Cardiac muscle cell (in vitro differentiated cells and primary cell): ENCODE data around the gene COL21A1. TPM values are rescaled to one million over a fixed set of nuclear protein-coding genes. Genes with fewer than 3 reads are reported as not detected.

Experiments
- DNase-seq, 2 donors: peaks; one replicate each; pipeline versions ENCODE4 v3.0.0 to v3.0.0-alpha.2; 2010 to 2017; ENCODE audit warnings: low read depth in 1 of 2, low spot score in 1 of 2
- H3K27ac ChIP-seq: fragments of 200-600 bp; sonication (generic); 2 replicates; pipeline ENCODE4 v1.5.1; 2016
- H3K27me3 ChIP-seq: fragments of 200-600 bp; sonication (generic); 2 replicates; pipeline ENCODE4 v1.6.0; 2016; ENCODE audit warnings: control low read depth
- H3K36me3 ChIP-seq: fragments of 200-600 bp; sonication (generic); 2 replicates; pipeline ENCODE4 v1.5.1; 2016; ENCODE audit warnings: control low read depth
- H3K4me1 ChIP-seq: fragments of 200-600 bp; sonication (generic); 2 replicates; pipeline ENCODE4 v1.8.1; 2017; ENCODE audit warnings: low read depth, mild to moderate bottlenecking, mixed run types
- H3K4me3 ChIP-seq: fragments of 200-600 bp; sonication (generic); 2 replicates; pipeline ENCODE4 v1.5.1; 2016; ENCODE audit warnings: mild to moderate bottlenecking
- H3K9me3 ChIP-seq: fragments of 200-600 bp; sonication (generic); 2 replicates; pipeline ENCODE4 v1.5.1; 2017; ENCODE audit warnings: low read depth, mild to moderate bottlenecking, control low read depth
- CTCF ChIP-seq: IDR thresholded peaks from 2 replicates; pipeline ENCODE4 v1.5.1; 2012; ENCODE audit warnings: low read depth, mild to moderate bottlenecking, low read length
- polyA plus RNA-seq: library from polyadenylated mRNA; unstranded; fragments of >200 nt; fragmentation: Nextera tagmentation; extraction: Ambion mirVana; gene quantifications from 2 replicates; pipeline ENCODE4 v1.2.1, GENCODE V29; 2016
- total RNA-seq: library from RNA; depleted of rRNA; stranded (reverse); fragments of >200 nt; gene quantifications from 2 replicates; pipeline ENCODE4 v1.2.3, GENCODE V29; 2016

Gene COL21A1
- total and polyA plus RNA-seq, 2 experiments from 2014 or later, result 0.83 to 1.4 TPM

GRCh38 chr6:56238352-56238751, 9.0 kb downstream of the COL21A1 start:
- H3K9me3 ChIP-seq, result no peaks in the 10 kb centered on the region
- no peak for TF ChIP-seq CTCF
- peaks cover 9% of the 10 kb centered on the region for H3K4me1 ChIP-seq
- H3K4me3 ChIP-seq, result no peak overlapping the region
- no peaks in the 10 kb centered on the region for H3K36me3 ChIP-seq
- H3K27ac ChIP-seq, result no peak overlapping the region
- no peaks in the 10 kb centered on the region for H3K27me3 ChIP-seq
- DNase-seq, result no peak

GRCh38 chr6:56235245-56235644, 12.1 kb downstream of the COL21A1 start:
- Histone ChIP-seq H3K36me3 (no peaks in the 10 kb centered on the region), H3K9me3 (no peaks in the 10 kb centered on the region), H3K4me1 (peaks cover 9% of the 10 kb centered on the region), H3K4me3 (no peak overlapping the region), H3K27me3 (no peaks in the 10 kb centered on the region), H3K27ac (no peak overlapping the region)
- TF ChIP-seq CTCF, result no peak
- DNase-seq, result no peak

GRCh38 chr6:56232436-56232835, 14.9 kb downstream of the COL21A1 start:
- H3K4me1 ChIP-seq, result no peaks in the 10 kb centered on the region
- H3K9me3 ChIP-seq, result no peaks in the 10 kb centered on the region
- H3K27ac ChIP-seq, result no peak overlapping the region
- H3K36me3 ChIP-seq, result no peaks in the 10 kb centered on the region
- no peak for TF ChIP-seq CTCF
- no peak overlapping the region for H3K4me3 ChIP-seq
- no peak for DNase-seq
- H3K27me3 ChIP-seq, result no peaks in the 10 kb centered on the region

GRCh38 chr6:56231827-56232226, 15.6 kb downstream of the COL21A1 start:
- Histone ChIP-seq H3K27ac (no peak overlapping the region), H3K4me1 (no peaks in the 10 kb centered on the region), H3K36me3 (no peaks in the 10 kb centered on the region), H3K27me3 (no peaks in the 10 kb centered on the region), H3K9me3 (no peaks in the 10 kb centered on the region), H3K4me3 (no peak overlapping the region)
- no peak for TF ChIP-seq CTCF
- peak in 1 of 2 donors; percentile 44 for DNase-seq

- Histone ChIP-seq H3K4me1 (no peaks in the 10 kb centered on the region), H3K36me3 (no peaks in the 10 kb centered on the region), H3K27me3 (no peaks in the 10 kb centered on the region), H3K9me3 (no peaks in the 10 kb centered on the region), H3K4me3 (no peak overlapping the region), H3K27ac (no peak overlapping the region)
- no peak for TF ChIP-seq CTCF
- peak in 1 of 2 donors; percentile 17 for DNase-seq
Measured at GRCh38 chr6:56230976-56231566, 16.3 kb downstream of the COL21A1 start.
